ENCODE results near the gene DUXB. TPM values are rescaled to one million over a fixed set of nuclear protein-coding genes. Genes with fewer than 3 reads are reported as not detected.

The DUXB gene
- total and polyA plus RNA-seq, 4 donors = not detected

DNA sequence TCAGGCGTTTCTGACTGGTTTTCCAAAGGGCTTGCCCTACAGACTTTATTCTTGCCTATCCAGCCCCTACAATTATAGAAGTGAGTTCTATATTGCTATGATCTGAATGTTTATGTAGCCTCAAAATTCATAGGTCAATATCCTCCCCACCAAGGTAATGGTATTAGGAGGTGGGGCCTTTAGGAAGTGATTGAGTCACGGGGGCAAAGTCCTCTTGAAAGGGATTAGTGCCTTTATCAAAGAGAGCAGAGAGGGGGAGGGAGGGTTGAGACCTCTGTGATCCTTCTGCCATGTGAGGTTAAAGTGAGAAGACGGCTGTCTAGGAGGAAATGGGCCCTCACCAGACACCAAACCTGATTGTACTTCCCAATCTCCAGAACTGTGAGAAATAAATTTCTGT is 26.0 kb upstream of the DUXB start:
- no peaks in the 10 kb centered on the region for H3K36me3 ChIP-seq (ENCODE audit: control insufficient read depth in 1 of 2, insufficient read depth in 2 of 2, low read length in 1 of 2)
- no peak for DNase-seq
- no peak for ATAC-seq (ENCODE audit: low FRiP score)
- intact Hi-C loops (cut with DNase I) = no loop called here
- no peak overlapping the region for H3K27ac ChIP-seq (ENCODE audit: low read depth in 1 of 2, low read length in 2 of 2)
- no peaks in the 10 kb centered on the region for H3K4me1 ChIP-seq (ENCODE audit: control insufficient read depth in 1 of 2, insufficient read depth in 2 of 2, low read length in 2 of 2)
- H3K9me3 ChIP-seq (ENCODE audit: control insufficient read depth, low read length) = no peaks in the 10 kb centered on the region
- WGBS, 2 donors = 50 to 54% methylated on average over 3 of the region's 3 CpGs
- no peak overlapping the region for H3K4me3 ChIP-seq (ENCODE audit: low read length in 2 of 2)
- no peaks in the 10 kb centered on the region for H3K27me3 ChIP-seq (ENCODE audit: control insufficient read depth in 1 of 2, insufficient read depth in 2 of 2, low read length in 1 of 2)

DNA sequence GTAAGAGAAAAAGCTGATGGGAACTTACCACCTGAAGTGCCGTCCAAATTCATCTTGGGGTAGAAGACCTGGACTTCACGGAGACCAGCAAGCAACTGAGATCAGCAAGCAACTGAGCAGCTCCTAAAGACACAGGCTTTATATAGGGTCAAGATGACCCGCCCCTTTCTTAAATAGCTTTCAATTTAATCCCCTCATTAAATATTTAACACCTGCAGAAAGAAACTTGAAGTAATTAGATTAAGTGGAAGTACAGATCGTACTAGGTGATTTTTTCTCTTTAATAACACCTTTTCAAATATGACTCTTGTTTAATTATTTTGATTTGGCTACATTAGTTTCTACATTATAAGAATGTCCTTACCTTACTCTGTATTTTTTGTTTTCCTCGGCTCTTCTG is 25.1 kb upstream of the DUXB start, which contains the start of gene CPHXL:
Gene CPHXL (minus strand): TSS at position 101 of the 400 bp plus-strand sequence. CDS start 48 bp downstream, at position 53.
- Histone ChIP-seq H3K36me3 (ENCODE audit: control insufficient read depth in 1 of 2, insufficient read depth in 2 of 2, low read length in 1 of 2) (no peaks in the 10 kb centered on the region), H3K27me3 (ENCODE audit: control insufficient read depth in 1 of 2, insufficient read depth in 2 of 2, low read length in 1 of 2) (no peaks in the 10 kb centered on the region), H3K4me3 (ENCODE audit: low read length in 2 of 2) (no peak within 1 kb of the TSS), H3K27ac (ENCODE audit: low read depth in 1 of 2, low read length in 2 of 2) (no peak within 1 kb of the TSS), H3K9me3 (ENCODE audit: control insufficient read depth, low read length) (no peaks in the 10 kb centered on the region), H3K4me1 (ENCODE audit: control insufficient read depth in 1 of 2, insufficient read depth in 2 of 2, low read length in 2 of 2) (no peaks in the 10 kb centered on the region)
- 90 to 91% methylated on average over 5 of the region's 5 CpGs for WGBS, 2 donors
- no peak for ATAC-seq (ENCODE audit: low FRiP score)
- intact Hi-C loops (cut with DNase I) = no loop called here
- DNase-seq = no peak

DNA sequence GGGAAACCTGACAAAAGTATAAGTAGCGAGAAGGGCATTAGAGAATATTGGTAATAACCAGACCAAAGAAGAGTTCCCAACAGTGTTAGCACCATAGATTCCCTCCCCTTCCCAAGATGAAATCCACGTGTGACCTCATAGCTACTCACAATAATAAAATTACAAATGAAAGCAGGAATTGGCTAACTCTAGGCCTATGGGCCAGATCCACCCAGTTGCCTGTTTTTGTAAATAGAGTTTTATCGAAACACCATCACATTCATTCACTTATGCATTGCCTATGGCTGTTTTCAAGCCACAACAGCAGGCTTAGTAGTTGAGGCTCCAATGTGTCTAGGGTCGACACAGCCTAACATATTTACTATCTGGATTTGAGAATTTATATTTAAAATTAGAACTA is 17.2 kb upstream of the DUXB start:
- ATAC-seq (ENCODE audit: low FRiP score) (no peak), DNase-seq (no peak)
- no peaks in the 10 kb centered on the region for H3K27me3 ChIP-seq (ENCODE audit: control insufficient read depth in 1 of 2, insufficient read depth in 2 of 2, low read length in 1 of 2)
- H3K4me3 ChIP-seq (ENCODE audit: low read length in 2 of 2) = no peak overlapping the region
- H3K36me3 ChIP-seq (ENCODE audit: control insufficient read depth in 1 of 2, insufficient read depth in 2 of 2, low read length in 1 of 2) = no peaks in the 10 kb centered on the region
- intact Hi-C loops (cut with DNase I) = no loop called here
- WGBS, 2 donors = 90 to 95% methylated on average over 4 of the region's 4 CpGs
- H3K9me3 ChIP-seq (ENCODE audit: control insufficient read depth, low read length) = no peaks in the 10 kb centered on the region
- H3K4me1 ChIP-seq (ENCODE audit: control insufficient read depth in 1 of 2, insufficient read depth in 2 of 2, low read length in 2 of 2) = no peaks in the 10 kb centered on the region
- no peak overlapping the region for H3K27ac ChIP-seq (ENCODE audit: low read depth in 1 of 2, low read length in 2 of 2)

DNA sequence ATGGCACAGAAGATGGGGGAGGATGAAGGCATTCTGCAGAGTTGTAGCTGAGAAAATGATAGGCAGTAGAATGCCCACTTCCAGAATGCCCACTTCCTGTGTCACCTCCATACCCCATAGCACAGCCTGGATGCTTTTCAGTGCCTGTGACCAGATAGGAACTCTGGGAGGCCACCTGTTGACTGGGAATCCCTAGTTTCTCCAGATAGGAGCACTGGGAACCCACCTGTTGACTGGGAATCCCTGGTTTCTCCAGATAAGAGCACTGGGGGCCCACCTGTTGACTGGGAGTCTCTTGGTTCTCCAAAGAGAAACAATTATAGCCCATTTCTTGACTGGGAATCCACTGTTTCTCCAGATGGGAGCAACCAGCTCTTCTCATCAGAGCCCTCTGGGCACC is 13.4 kb upstream of the DUXB start:
- intact Hi-C loops (cut with DNase I) = no loop called here
- Histone ChIP-seq H3K4me3 (ENCODE audit: low read length in 2 of 2) (no peak overlapping the region), H3K27me3 (ENCODE audit: control insufficient read depth in 1 of 2, insufficient read depth in 2 of 2, low read length in 1 of 2) (no peaks in the 10 kb centered on the region), H3K4me1 (ENCODE audit: control insufficient read depth in 1 of 2, insufficient read depth in 2 of 2, low read length in 2 of 2) (no peaks in the 10 kb centered on the region), H3K9me3 (ENCODE audit: control insufficient read depth, low read length) (peaks cover 2% of the 10 kb centered on the region), H3K27ac (ENCODE audit: low read depth in 1 of 2, low read length in 2 of 2) (no peak overlapping the region), H3K36me3 (ENCODE audit: control insufficient read depth in 1 of 2, insufficient read depth in 2 of 2, low read length in 1 of 2) (no peaks in the 10 kb centered on the region)
- DNase-seq (no peak), ATAC-seq (ENCODE audit: low FRiP score) (no peak)

DNA sequence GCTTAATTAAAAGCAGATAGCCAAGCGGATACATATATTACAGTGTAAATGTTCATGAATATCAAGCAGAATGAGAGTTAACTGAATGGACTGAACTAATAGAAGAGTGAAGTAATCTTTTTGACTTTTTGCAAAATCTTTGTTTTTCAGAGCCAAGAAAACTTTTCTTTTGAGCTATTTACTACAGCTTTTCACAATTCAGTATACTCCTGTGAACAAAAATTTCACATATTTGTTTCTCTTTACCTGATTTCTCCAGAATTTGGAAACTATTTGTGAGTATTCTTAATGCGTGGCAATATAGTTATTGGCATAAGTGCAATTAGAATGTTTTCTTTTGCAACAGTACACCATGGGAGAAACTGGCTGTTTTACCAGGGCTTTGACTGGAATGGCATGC is 9.1 kb upstream of the DUXB start:
- Histone ChIP-seq H3K4me3 (ENCODE audit: low read length in 2 of 2) (no peak overlapping the region), H3K27ac (ENCODE audit: low read depth in 1 of 2, low read length in 2 of 2) (no peak overlapping the region), H3K9me3 (ENCODE audit: control insufficient read depth, low read length) (peaks cover 2% of the 10 kb centered on the region), H3K36me3 (ENCODE audit: control insufficient read depth in 1 of 2, insufficient read depth in 2 of 2, low read length in 1 of 2) (no peaks in the 10 kb centered on the region), H3K27me3 (ENCODE audit: control insufficient read depth in 1 of 2, insufficient read depth in 2 of 2, low read length in 1 of 2) (no peaks in the 10 kb centered on the region), H3K4me1 (ENCODE audit: control insufficient read depth in 1 of 2, insufficient read depth in 2 of 2, low read length in 2 of 2) (no peaks in the 10 kb centered on the region)
- DNase-seq = no peak
- intact Hi-C loops (cut with DNase I) = no loop called here
- ATAC-seq (ENCODE audit: low FRiP score) = no peak
- WGBS, 2 donors = 79 to 83% methylated on average over 2 of the region's 2 CpGs

DNA sequence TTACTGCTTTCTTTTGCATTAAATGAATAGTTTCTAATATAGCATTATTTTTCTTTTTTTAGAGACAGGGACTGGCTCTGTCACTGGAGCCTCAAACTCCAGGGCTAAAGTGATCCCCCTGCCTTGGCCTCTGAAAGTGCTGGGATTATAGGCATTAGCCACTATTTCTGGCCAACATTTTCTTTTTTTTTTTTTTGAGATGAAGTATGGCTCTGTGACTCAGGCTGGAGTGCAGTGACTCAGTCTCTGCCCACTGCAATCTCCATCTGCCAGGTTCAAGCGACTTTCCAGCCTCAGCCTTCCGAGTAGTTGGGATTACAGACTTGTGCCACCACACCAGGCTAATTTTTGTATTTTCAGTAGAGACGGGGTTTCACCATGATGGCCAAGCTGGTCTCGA is 2.0 kb upstream of the DUXB start:
- H3K36me3 ChIP-seq (ENCODE audit: control insufficient read depth in 1 of 2, insufficient read depth in 2 of 2, low read length in 1 of 2) = no peaks in the 10 kb centered on the region
- intact Hi-C loops (cut with DNase I) = no loop called here
- no peaks in the 10 kb centered on the region for H3K4me1 ChIP-seq (ENCODE audit: control insufficient read depth in 1 of 2, insufficient read depth in 2 of 2, low read length in 2 of 2)
- ATAC-seq (ENCODE audit: low FRiP score) (no peak), DNase-seq (no peak)
- H3K27me3 ChIP-seq (ENCODE audit: control insufficient read depth in 1 of 2, insufficient read depth in 2 of 2, low read length in 1 of 2) = no peaks in the 10 kb centered on the region
- H3K27ac ChIP-seq (ENCODE audit: low read depth in 1 of 2, low read length in 2 of 2) = no peak overlapping the region
- WGBS, 2 donors = 59 to 83% methylated on average over 4 of the region's 4 CpGs
- H3K4me3 ChIP-seq (ENCODE audit: low read length in 2 of 2) = no peak overlapping the region
- H3K9me3 ChIP-seq (ENCODE audit: control insufficient read depth, low read length) = no peaks in the 10 kb centered on the region

DNA sequence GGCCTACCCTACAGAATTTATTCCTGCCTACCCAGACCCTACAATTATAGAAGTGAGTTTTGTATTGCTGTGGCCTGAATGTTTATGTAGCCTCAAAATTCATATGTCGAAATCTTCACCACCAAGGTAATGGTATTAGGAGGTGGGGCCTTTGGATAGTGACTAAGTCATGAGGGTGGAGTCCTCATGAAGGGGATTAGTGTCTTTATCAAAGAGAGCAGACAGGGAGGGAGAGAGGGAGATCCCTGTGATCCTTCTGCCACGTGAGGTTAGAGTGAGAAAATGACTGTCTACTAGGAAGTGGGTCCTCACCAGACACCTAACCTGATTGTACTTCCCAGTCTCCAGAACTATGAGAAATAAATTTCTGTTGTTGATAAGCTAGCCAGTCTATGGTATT is 981 bp upstream of the DUXB start:
- intact Hi-C loops (cut with DNase I) = no loop called here
- no peaks in the 10 kb centered on the region for H3K4me1 ChIP-seq (ENCODE audit: control insufficient read depth in 1 of 2, insufficient read depth in 2 of 2, low read length in 2 of 2)
- no peak overlapping the region for H3K27ac ChIP-seq (ENCODE audit: low read depth in 1 of 2, low read length in 2 of 2)
- H3K36me3 ChIP-seq (ENCODE audit: control insufficient read depth in 1 of 2, insufficient read depth in 2 of 2, low read length in 1 of 2) = no peaks in the 10 kb centered on the region
- H3K27me3 ChIP-seq (ENCODE audit: control insufficient read depth in 1 of 2, insufficient read depth in 2 of 2, low read length in 1 of 2) = no peaks in the 10 kb centered on the region
- no peak overlapping the region for H3K4me3 ChIP-seq (ENCODE audit: low read length in 2 of 2)
- no peak for ATAC-seq (ENCODE audit: low FRiP score)
- WGBS, 2 donors = 83 to 87% methylated on average over 2 of the region's 2 CpGs
- H3K9me3 ChIP-seq (ENCODE audit: control insufficient read depth, low read length) = no peaks in the 10 kb centered on the region
- no peak for DNase-seq

DNA sequence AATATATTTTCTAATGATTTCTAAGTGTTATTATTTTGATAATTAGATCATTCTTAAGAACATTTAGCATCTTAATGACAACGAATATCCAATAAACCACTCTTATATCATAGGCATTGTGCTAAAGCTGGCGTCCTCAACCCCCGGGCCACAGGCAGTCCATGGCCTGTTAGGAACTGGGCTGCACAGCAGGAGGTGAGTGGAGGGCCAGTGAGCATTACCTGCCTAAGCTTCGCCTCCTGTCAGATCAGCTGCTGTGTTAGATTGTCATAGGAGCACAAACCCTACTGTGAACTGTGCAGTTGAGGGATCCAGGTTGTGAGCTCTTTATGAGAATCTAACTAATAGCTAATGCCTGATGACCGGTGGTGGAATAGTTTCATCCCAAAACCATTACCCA is 3.7 kb downstream of the DUXB start:
- ATAC-seq (ENCODE audit: low FRiP score) (no peak), DNase-seq (no peak)
- Histone ChIP-seq H3K27me3 (ENCODE audit: control insufficient read depth in 1 of 2, insufficient read depth in 2 of 2, low read length in 1 of 2) (no peaks in the 10 kb centered on the region), H3K27ac (ENCODE audit: low read depth in 1 of 2, low read length in 2 of 2) (no peak overlapping the region), H3K36me3 (ENCODE audit: control insufficient read depth in 1 of 2, insufficient read depth in 2 of 2, low read length in 1 of 2) (no peaks in the 10 kb centered on the region), H3K4me3 (ENCODE audit: low read length in 2 of 2) (no peak overlapping the region), H3K4me1 (ENCODE audit: control insufficient read depth in 1 of 2, insufficient read depth in 2 of 2, low read length in 2 of 2) (no peaks in the 10 kb centered on the region), H3K9me3 (ENCODE audit: control insufficient read depth, low read length) (no peaks in the 10 kb centered on the region)
- intact Hi-C loops (cut with DNase I) = no loop called here
- 87 to 91% methylated on average over 5 of the region's 5 CpGs for WGBS, 2 donors

DNA sequence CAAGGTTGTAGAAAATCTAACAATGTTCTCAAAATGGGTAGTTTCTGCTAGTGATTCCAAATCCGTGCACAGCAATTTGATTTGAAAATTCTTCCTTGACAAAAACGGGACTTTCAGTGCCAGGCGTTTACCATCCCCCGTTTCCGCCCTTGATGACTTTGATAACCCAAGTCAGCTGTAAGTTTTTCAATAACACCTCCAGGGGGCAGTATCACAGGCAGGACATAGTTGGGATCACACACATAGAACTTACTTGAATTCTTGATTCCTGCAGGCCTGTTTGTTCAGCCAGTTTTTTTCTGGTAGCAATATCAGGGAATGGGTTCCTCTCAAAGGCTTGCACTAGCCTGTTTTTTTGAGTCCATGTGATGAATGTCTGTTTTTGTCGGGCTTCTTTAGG is 5.6 kb downstream of the DUXB start:
- Histone ChIP-seq H3K4me1 (ENCODE audit: control insufficient read depth in 1 of 2, insufficient read depth in 2 of 2, low read length in 2 of 2) (no peaks in the 10 kb centered on the region), H3K36me3 (ENCODE audit: control insufficient read depth in 1 of 2, insufficient read depth in 2 of 2, low read length in 1 of 2) (peaks cover 0 to 3% of the 10 kb centered on the region in 2 donors), H3K4me3 (ENCODE audit: low read length in 2 of 2) (no peak overlapping the region), H3K27ac (ENCODE audit: low read depth in 1 of 2, low read length in 2 of 2) (no peak overlapping the region), H3K27me3 (ENCODE audit: control insufficient read depth in 1 of 2, insufficient read depth in 2 of 2, low read length in 1 of 2) (no peaks in the 10 kb centered on the region), H3K9me3 (ENCODE audit: control insufficient read depth, low read length) (no peaks in the 10 kb centered on the region)
- ATAC-seq (ENCODE audit: low FRiP score) (no peak), DNase-seq (no peak)
- WGBS, 2 donors = 73 to 79% methylated on average over 6 of the region's 6 CpGs
- intact Hi-C loops (cut with DNase I) = no loop called here
